Mucosa of stomach (tissue), 1 donor: Measurements from ENCODE around the gene RRP8.

Source experiments
- H3K27me3 ChIP-seq: one replicate; pipeline ENCODE4 v1.7.0; 2013; ENCODE audit warnings: mild to moderate bottlenecking, low read length; ENCODE audit not compliant: control insufficient read depth, insufficient read depth
- H3K36me3 ChIP-seq: one replicate; pipeline ENCODE4 v1.7.0; 2013; ENCODE audit warnings: low read length; ENCODE audit not compliant: control insufficient read depth, insufficient read depth
- H3K4me1 ChIP-seq: one replicate; pipeline ENCODE4 v1.7.0; 2013; ENCODE audit warnings: mild to moderate bottlenecking, low read length; ENCODE audit not compliant: control insufficient read depth, insufficient read depth
- H3K4me3 ChIP-seq: one replicate; pipeline ENCODE4 v1.7.0; 2013; ENCODE audit warnings: low read length
- H3K9ac ChIP-seq: one replicate; pipeline ENCODE4 v1.7.0; 2013; ENCODE audit warnings: mild to moderate bottlenecking, low read length, moderate library complexity
- H3K9me3 ChIP-seq: one replicate; pipeline ENCODE4 v1.7.0; 2013; ENCODE audit warnings: mild to moderate bottlenecking, low read length, moderate library complexity; ENCODE audit not compliant: control insufficient read depth
- donor health status: Pancreatic carcinoma.

Gene RRP8

DNA sequence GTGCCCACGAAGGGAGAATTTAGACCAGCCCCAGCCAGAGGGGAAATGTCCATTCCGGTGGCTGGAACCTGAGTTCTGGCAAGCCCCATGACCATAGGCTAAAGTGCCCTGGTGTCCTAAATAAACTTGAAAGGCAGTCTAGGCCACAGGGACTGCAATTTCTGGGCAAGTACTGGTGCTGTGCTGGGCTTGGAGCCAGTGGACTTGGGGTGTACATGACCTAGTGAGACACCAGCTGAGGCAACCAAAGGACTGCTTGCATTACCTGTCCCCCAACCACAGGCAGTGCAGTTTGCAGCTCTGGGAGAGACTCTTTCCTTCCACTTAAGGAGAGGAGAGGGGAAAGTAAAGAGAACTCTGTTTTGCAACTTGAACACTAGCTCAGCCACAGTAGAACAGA, 23.7 kb downstream of the RRP8 start:
- Histone ChIP-seq H3K4me3 (no peak overlapping the region), H3K27me3 (no peaks in the 10 kb centered on the region), H3K9ac (no peak overlapping the region), H3K4me1 (no peaks in the 10 kb centered on the region), H3K9me3 (no peaks in the 10 kb centered on the region), H3K36me3 (no peaks in the 10 kb centered on the region)

DNA sequence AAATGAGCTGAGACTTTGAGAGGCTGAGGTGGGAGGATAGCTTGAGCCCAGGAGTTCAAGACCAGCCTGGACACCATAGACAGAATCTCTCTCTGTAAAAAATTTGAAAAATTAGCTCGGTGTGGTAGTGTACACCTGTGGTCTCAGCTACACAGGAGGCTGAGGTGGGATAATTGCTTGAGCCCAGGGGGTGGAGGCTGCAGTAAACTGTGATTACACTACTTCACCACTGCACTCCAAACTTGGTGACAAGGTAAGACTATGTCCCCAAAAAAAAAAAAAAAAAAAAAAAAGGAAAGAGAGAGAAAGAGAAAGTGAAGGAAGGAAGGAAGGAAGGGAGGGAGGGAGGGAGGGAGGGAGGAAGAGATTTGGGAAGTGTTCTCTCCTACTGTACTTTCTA, 25.3 kb downstream of the RRP8 start:
- Histone ChIP-seq H3K9me3 (no peaks in the 10 kb centered on the region), H3K4me3 (no peak overlapping the region), H3K4me1 (no peaks in the 10 kb centered on the region), H3K9ac (no peak overlapping the region), H3K27me3 (no peaks in the 10 kb centered on the region), H3K36me3 (no peaks in the 10 kb centered on the region)

DNA sequence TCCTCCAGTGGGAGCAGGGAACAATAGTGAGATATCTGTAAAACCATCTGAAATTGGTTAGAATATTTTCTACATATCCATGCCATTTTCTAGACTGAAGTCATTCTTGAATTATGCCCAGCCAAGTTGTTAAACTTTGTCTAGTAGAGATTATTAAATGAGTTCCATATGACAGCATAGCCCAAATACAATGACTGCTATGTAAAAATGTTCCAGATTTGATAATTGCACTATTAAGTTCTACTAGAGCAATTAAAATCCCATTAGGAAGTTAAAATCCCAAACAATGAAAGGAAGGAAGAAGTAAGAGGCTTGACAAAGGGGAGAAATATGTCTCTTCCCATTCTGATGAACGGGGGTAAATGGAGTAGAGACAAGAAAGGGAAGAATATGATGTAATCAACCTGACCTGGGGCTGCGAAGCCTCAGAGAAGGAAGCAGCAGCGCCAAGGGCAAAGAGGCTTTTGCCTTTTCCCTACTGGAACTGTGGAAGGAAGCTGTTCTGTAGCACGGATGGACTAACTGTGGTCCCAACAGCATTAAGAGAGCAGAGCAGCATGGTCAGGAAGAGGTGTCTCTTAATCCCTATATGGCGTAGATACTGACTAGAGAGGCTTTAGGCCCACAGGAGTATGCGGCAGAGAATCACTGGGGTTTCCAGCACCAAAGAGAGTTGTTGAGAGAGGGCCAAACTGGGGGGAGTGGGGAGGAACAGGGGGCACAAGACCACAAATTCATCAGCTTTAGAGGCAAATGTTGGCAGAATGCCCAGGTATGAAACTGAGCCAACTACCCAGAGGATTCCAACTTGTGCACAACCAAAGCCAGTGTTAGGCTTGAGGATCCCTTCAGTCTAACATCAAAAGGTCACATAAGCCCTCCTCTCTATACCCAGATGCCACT, 26.7 kb downstream of the RRP8 start:
- Histone ChIP-seq H3K36me3 (no peaks in the 10 kb centered on the region), H3K9me3 (no peaks in the 10 kb centered on the region), H3K4me3 (no peak overlapping the region), H3K27me3 (no peaks in the 10 kb centered on the region), H3K9ac (no peak overlapping the region), H3K4me1 (no peaks in the 10 kb centered on the region)

DNA sequence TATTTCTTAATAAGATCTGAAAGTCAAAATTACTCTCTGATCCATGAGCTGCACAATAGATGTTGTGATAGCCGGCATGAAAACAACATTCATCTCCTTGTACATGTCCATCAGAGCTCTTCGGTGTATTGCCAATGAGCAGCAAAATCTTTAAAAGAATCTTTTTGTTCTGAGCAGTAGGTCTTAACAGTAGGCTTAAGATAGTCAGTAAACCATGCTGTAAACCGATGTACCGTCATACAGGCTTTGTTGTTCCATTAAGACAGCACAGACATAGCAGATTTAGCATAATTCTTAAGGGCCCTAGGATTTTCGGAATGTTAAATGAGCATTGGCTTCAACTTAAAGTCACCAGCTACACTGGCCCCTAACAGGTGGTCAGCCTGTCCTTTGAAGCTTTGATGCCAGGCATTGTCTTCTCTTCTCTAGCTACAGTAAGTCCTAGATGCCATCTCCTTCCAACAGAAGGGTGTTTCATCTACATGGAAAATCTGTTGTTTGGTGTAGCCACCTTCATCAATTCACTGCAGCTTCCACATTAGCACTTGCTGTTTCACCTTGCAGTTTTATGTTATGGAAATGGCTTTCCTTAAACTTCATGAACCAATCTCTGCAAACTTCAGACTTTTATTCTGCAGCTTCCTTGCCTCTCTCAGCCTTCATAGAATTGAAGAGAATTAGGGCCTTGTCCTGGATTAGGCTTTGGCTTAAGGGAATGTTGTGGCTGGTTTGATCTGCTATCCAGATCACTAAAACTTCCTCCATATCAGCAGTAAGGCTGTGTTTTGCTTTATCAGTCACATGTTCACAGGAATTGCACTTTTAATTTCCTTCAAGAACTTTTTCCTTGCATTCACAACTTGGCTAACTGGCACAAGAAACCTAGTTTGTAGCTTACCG, 28.4 kb downstream of the RRP8 start:
- Histone ChIP-seq H3K4me3 (no peak overlapping the region), H3K36me3 (no peaks in the 10 kb centered on the region), H3K4me1 (no peaks in the 10 kb centered on the region), H3K9ac (no peak overlapping the region), H3K9me3 (no peaks in the 10 kb centered on the region), H3K27me3 (no peaks in the 10 kb centered on the region)

DNA sequence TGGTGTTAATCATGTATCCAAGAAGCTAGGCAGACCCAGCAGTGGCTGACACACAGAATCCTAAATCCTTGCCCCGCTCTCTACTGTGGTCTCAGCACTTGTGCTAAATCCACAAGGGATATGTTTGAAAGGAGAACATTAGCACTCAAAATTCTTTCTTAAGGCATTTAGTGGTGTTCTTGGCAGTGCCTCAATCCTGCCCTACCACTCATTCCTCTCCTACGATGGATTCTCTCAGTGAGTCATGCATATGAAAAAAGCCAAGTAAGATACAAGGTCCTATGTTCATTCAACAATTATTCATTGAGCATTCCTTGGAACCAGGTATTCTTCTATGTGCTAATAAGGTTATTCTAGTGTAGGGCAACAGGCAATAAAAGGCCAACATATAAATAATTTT, 31.2 kb downstream of the RRP8 start:
- Histone ChIP-seq H3K9me3 (no peaks in the 10 kb centered on the region), H3K36me3 (no peaks in the 10 kb centered on the region), H3K4me3 (no peak overlapping the region), H3K4me1 (peaks cover 6% of the 10 kb centered on the region), H3K27me3 (no peaks in the 10 kb centered on the region), H3K9ac (no peak overlapping the region)

DNA sequence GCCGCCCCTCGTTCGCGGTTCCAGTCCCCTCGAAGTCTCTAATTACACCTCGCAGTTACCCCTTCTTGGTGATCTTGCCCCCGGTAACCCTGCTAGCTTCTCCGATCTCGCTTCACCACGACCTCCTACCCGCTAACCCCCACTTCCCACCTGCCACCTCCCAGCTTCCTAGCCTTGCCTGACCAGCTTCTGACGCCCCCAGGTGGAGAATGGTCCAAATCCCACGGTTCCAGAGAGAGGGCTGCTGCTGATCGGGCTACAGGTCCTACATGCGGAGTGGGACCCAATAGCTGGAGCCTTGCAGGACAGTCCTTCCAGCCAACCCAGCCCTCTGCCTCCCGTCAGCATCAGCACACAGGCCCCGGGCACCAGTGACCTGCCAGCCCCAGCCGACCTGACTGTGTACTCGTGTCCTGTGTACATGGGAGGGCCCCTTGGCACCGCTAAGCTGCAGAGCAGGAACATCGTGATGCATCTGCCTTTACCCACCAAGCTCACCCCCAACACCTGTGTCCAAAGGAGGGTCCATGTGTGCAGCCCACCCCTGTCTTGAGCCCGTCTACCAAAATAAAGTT, 31.9 kb downstream of the RRP8 start:
- no peaks in the 10 kb centered on the region for H3K36me3 ChIP-seq
- no peak overlapping the region for H3K4me3 ChIP-seq
- no peaks in the 10 kb centered on the region for H3K9me3 ChIP-seq
- H3K27me3 ChIP-seq = no peaks in the 10 kb centered on the region
- no peak overlapping the region for H3K9ac ChIP-seq
- H3K4me1 ChIP-seq = peaks cover 6% of the 10 kb centered on the region

DNA sequence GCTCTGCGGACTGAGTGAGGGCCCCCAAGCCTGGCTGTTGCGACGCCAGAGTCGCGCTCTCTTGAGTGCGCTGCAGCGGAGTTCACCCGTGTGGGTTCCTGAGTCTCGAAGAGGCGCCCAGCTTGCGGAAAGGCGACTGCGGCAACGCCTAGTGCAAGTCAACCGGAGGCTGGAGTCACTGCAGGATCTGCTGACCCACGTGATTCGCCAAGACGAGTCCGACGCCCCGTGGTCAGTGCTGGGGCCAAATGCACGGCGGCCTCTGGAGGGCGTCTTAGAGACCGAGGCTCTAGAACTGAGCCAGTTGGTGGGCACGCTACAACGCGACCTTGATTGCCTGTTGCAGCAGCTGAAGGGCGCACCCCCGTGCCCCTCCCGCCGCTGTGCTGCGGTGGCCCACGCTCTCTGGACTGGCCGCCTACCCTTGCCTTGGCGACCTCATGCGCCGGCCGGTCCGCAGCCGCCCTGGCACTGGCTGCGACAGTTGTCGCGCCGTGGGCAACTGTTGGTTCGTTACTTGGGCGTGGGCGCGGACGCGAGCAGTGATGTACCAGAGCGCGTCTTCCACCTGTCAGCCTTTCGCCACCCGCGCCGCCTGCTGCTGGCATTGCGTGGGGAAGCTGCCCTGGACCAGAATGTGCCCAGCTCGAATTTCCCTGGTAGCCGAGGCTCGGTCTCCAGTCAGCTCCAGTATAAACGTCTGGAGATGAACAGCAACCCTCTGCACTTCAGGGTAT, 32.6 kb downstream of the RRP8 start:
- Histone ChIP-seq H3K4me3 (no peak overlapping the region), H3K27me3 (no peaks in the 10 kb centered on the region), H3K4me1 (peaks cover 6% of the 10 kb centered on the region), H3K9me3 (no peaks in the 10 kb centered on the region), H3K9ac (no peak overlapping the region), H3K36me3 (no peaks in the 10 kb centered on the region)

DNA sequence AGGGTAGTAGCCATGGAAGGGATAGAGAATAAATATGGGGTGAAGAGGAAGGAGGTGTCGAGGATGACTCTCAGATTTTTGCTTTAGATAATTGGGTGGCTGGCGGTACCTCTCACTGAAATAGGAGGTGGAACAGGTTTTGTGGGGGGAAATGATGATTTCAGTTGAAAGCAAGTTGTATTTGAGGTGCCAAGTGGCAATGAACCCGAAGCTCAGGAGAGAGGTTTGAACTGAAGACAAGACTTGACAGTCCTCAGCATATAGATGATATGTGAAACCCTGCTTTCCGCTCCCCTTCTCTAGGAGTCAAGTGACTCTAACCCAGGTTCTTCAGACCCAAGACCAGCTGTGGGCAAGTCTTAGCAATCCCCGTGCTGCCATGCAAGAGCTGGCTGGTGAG, 33.7 kb downstream of the RRP8 start:
- Histone ChIP-seq H3K4me1 (peaks cover 6% of the 10 kb centered on the region), H3K4me3 (no peak overlapping the region), H3K27me3 (no peaks in the 10 kb centered on the region), H3K9ac (no peak overlapping the region), H3K36me3 (no peaks in the 10 kb centered on the region), H3K9me3 (no peaks in the 10 kb centered on the region)

DNA sequence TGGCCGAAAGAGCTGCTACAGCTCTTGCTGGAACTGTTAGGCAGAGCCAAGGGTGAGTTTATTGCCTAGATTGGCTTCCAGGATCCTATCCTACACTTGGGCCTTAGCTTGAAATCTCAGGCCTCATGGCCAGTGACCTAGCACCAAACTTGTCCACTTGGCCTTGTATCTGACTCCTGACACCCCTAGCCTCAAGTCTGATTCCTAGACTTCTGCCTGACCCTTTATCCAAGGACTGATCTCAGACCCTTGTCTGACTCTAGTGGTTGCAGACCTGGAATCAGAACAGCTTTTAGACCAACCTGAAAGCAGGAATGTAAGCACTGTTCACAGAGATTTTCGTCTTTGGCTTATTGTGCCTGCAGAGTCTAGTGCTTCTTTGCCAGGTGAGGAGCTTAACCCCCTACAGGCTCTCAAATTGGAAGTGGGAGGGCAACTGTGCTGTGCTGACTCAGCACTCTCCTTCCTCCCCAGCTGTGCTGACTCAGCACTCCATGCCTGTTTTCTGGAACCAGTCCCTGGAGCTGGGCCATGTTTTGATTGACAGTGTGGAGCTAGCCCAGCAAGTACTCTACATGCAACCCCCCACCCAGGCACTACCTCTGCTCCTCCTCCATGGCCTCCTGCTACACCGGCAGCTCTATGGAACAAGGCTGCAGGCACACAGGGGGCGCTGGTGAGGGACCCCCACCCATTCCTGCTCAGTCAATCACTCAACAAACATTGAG, 35.1 kb downstream of the RRP8 start:
- Histone ChIP-seq H3K9me3 (no peaks in the 10 kb centered on the region), H3K4me3 (no peak overlapping the region), H3K9ac (no peak overlapping the region), H3K27me3 (no peaks in the 10 kb centered on the region), H3K36me3 (no peaks in the 10 kb centered on the region), H3K4me1 (peaks cover 6% of the 10 kb centered on the region)

DNA sequence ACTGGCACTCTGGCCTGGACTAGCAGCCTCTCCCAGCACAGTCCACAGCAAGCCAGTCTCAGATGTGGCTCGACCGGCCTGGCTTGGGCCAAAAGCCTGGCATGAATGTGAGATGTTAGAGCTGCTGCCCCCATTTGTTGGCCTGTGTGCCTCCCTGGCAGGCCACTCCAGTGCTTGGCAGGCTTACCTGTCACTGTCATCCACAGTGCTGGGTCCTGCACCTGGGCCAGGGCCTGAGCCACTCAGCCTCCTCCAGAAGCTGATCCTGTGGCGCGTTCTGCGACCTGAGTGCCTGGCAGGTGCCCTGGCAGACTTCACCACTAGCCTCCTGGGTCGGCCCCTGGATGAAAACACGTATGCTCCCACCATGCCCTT, 36.1 kb downstream of the RRP8 start:
- no peak overlapping the region for H3K9ac ChIP-seq
- H3K27me3 ChIP-seq = no peaks in the 10 kb centered on the region
- H3K36me3 ChIP-seq = no peaks in the 10 kb centered on the region
- no peak overlapping the region for H3K4me3 ChIP-seq
- H3K4me1 ChIP-seq = peaks cover 6% of the 10 kb centered on the region
- H3K9me3 ChIP-seq = no peaks in the 10 kb centered on the region

DNA sequence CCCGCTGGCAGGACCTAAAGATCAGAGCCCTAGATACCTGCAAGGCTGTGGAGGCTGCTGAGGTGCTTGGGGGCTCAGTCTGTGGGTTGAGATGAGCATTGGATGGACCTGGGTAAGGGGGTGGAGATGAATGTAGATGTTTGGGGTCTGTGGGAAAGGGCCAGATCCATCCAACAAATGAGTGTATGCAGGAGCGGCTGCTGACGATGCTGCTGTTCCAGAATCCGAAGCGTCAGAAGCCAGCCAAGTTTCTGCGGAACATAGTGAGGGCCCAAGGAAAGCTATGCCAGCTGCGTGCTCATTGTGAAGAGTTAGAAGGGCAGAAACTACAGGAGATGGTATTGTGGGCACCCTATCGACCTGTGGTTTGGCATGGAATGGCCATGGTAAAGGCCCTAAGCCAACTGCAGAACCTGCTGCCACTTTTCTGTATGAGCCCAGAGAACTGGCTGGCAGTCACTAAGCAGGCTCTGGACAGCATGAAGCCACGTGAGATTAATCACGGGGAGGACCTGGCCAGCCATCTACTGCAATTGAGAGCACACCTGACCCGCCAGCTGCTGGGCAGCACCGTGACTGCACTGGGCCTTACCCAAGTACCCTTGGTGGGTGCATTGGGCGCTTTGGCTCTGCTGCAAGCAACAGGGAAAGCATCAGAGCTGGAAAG, 36.6 kb downstream of the RRP8 start:
- Histone ChIP-seq H3K4me3 (no peak overlapping the region), H3K27me3 (no peaks in the 10 kb centered on the region), H3K4me1 (peaks cover 6% of the 10 kb centered on the region), H3K9me3 (no peaks in the 10 kb centered on the region), H3K36me3 (no peaks in the 10 kb centered on the region), H3K9ac (no peak overlapping the region)
